Stimulated activated CD4-positive, alpha-beta T cell treated with anti-CD3 and anti-CD28 coated beads, Interleukin-1b, Interleukin-23, amount 100 ng/mL, for 1 hour (primary cell): Measurements from ENCODE around the gene GZF1.
"Not testable (repeated sequence)": the region's sequence is repeated elsewhere in the genome, so short reads cannot be mapped to it uniquely, and the experiment has no call there.

Experiments used
- DNase-seq, 2 donors: peaks; one replicate each; pipeline ENCODE4 v3.0.0-alpha.2; 2020; ENCODE audit warnings: low read depth in 2 of 2

The GZF1 gene

GRCh38 chr20:23346002-23346401, 16.0 kb upstream of the GZF1 start:
- DNase-seq = no peak

- no peak for DNase-seq
Measured at GRCh38 chr20:23347791-23348190, 14.2 kb upstream of the GZF1 start.

- not testable (repeated sequence) for DNase-seq
Measured at GRCh38 chr20:23348510-23348909, 13.5 kb upstream of the GZF1 start.

GRCh38 chr20:23349338-23350195, 12.4 kb upstream of the GZF1 start:
- DNase-seq = peak; percentile 30 to 50

- peak; percentile 82 to 93 for DNase-seq
Measured at GRCh38 chr20:23350196-23350903, 11.6 kb upstream of the GZF1 start, which contains the start of gene NXT1. Gene NXT1 (plus strand): TSS chr20:23350791. CDS start chr20:23354042, 3,251 bp downstream.

GRCh38 chr20:23350904-23351838, 10.8 kb upstream of the GZF1 start:
- DNase-seq = peak in 1 of 2 donors; percentile 39

GRCh38 chr20:23356203-23356602, 5.8 kb upstream of the GZF1 start:
- no peak for DNase-seq

GRCh38 chr20:23357767-23358562, 4.0 kb upstream of the GZF1 start:
- peak; percentile 98 to 99 for DNase-seq

GRCh38 chr20:23358563-23358906, 3.4 kb upstream of the GZF1 start:
- no peak for DNase-seq

GRCh38 chr20:23358923-23359593, 2.9 kb upstream of the GZF1 start:
- DNase-seq = no peak

GRCh38 chr20:23360531-23360930, 1.5 kb upstream of the GZF1 start:
- no peak for DNase-seq

GRCh38 chr20:23361119-23361475, 885 bp upstream of the GZF1 start:
- no peak for DNase-seq

GRCh38 chr20:23362392-23363256, 642 bp downstream of the GZF1 start:
- DNase-seq = no peak

- DNase-seq = no peak
Measured at GRCh38 chr20:23363257-23363649, 1.3 kb downstream of the GZF1 start.

GRCh38 chr20:23365390-23366165, 3.6 kb downstream of the GZF1 start:
- DNase-seq = no peak

GRCh38 chr20:23366384-23366783, 4.4 kb downstream of the GZF1 start:
- DNase-seq = no peak

GRCh38 chr20:23367770-23368169, 5.8 kb downstream of the GZF1 start:
- no peak for DNase-seq

GRCh38 chr20:23368316-23369071, 6.5 kb downstream of the GZF1 start:
- no peak for DNase-seq
